GM18861 (cell line): ENCODE results near the gene LRMDA.

Experiments
- ATAC-seq: cut with Tn5 transposase; IDR thresholded peaks from one replicate; pipeline ENCODE4 v1.9.1; 2021; ENCODE audit not compliant: unreplicated experiment

Gene LRMDA

DNA sequence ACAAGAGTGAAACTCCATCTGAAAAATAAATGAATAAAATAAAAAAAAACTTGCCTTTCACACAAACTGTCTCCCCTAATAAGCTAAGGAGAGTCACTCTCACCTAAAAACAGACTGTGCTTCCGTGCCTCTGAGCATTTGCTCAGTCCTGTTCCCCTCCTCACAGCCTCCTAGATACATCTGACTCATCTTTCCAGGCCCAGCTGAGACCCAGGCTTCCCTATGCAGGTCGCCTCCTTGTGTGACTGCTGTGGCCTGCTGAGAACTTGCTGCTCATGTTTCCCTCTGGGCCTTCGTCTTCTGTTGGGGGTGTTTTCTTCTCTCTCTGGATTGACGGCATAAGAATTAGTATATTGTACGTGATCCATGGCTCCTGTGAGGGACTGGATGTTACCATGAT lies 777.7 kb downstream of the LRMDA start:
- ATAC-seq = no peak

DNA sequence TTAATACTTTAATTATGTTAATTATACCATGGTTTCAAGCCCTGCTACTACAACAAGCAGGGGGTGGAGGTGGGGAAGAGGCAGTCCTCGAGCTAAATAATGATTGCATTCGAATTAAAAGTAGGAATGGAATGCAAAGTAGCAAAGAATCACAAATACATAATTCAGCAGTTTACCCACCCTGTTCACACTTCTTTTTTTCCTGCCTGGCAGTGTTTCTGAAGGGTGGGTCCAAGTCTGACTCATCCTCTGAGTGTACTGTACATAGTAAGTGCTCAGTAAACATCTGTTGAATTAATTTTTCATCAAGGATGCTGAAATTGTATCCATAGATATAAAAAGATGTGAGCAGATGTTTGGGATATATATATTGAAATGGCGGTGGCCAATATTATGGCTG lies 778.8 kb downstream of the LRMDA start:
- ATAC-seq = no peak

DNA sequence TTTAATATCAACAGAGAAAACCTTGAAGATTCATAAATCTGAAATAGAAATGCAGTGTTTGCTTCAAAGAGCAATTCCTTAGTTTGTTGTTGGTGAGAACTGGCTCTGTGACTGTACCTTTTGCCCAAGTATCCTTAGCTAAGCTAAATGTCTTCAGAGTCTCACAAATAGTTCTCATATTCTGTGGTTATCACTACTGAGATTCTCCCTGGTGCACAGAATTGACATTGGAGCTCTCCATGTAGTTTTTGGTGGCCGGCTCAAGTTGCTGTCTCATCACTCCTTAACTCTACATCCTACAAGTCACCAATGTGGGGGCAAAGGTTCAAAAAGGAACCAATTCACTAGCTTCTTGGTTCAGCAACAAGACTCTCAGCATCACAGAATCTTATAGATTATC lies 780.3 kb downstream of the LRMDA start:
- no peak for ATAC-seq

DNA sequence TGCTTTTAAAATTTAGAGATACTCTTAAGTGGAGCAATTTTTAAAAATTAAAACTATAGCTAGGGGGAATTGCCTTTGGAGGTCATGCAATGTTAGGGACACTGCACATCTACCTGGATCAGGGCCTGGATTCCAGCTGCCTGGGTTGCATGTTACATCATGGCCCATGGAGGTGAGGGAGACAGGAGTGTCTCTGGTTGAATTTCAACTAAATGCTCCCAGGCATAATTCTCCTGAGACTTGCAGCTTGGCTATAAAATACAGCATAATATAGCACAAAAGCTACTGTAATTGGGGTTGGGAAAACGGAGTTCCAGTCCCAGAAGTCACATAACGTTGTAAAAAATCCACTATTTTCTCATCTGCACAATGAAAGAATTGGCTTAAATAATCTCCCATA lies 782.5 kb downstream of the LRMDA start:
- no peak for ATAC-seq

DNA sequence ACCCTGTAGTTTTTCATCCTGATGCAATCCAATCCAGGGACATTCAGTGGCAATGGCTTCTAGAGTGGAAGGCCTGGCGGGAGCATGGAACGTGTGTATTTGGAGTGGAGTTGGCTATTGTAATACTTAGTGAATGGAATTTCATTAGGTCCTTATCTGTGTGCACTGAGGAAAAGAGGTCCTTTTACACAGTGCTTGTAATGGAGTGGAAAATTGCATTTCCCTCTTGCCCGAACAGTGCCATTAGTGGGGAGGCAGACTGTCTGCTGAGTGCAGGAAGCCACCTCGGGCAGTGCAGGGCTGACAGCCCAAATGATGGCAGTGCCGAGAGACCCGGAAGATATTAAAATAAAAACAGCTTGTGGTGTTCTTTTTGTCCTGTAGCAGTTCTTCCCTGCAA lies 786.6 kb downstream of the LRMDA start:
- ATAC-seq = no peak

DNA sequence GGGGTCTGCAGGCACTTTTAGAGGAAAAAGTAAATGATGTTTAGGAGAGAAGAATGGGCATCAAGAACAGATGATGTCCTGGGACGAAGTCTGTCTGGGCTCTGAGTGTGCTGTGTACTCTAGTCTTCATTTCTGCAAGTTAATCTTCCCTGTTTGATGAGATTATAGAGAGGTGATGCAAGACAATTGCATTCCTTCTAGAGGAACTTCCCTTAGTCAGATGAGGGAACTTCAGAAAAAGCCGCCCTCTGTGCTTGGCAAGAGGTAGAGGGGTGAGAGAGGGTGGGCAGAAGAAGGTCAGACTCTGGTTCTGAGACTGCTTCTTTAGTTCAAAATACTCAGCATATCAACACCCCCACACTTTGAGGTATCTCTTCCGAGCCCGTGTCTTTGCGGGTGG lies 797.9 kb downstream of the LRMDA start:
- no peak for ATAC-seq

DNA sequence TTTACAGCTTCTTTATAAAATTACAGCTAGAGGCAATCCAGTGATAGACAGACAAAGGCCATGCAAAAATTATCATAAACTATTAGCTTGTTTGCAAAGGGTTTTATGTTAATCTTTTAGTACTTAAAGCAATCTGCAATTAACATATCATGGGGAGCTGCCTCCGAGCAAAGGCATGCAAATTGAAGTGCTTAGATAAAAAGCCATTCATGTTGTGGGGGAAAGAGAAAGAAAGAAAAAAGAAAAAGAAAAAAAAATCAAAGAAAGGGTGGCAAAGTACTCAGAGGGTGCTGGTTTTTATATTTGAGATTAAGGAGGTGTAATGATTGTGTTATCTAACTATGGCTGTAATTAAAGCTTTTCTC lies 799.5 kb downstream of the LRMDA start:
- no peak for ATAC-seq

DNA sequence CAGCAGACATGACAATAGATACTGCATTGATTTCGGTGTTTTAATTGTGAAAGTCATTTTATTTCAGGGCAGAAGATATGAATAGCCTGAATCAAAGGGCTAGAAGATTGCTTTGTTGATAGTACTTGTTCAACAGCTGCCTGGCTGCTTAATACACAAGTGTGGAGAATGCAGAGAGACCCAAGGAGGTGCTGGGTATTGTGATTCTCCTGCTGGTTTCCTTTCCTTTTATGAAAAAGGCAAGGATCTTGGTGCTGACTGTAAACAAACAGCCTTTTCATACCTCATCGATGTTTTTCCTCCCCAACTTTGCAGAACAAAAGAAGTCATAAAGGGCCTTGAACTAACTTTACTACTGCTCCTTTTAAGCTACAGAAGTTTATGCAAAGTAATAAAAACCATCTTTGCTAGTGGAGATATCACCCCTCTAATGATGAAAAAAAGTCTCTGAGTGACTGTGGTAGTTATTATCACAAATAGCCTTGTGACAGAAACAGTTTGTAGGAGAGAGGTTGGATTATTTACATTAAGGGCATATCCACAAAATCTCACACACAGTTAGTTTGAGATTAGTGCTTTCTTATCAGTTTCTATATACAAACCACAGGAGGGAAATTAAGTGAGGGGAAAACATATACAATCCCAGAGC lies 800.0 kb downstream of the LRMDA start:
- no peak for ATAC-seq

DNA sequence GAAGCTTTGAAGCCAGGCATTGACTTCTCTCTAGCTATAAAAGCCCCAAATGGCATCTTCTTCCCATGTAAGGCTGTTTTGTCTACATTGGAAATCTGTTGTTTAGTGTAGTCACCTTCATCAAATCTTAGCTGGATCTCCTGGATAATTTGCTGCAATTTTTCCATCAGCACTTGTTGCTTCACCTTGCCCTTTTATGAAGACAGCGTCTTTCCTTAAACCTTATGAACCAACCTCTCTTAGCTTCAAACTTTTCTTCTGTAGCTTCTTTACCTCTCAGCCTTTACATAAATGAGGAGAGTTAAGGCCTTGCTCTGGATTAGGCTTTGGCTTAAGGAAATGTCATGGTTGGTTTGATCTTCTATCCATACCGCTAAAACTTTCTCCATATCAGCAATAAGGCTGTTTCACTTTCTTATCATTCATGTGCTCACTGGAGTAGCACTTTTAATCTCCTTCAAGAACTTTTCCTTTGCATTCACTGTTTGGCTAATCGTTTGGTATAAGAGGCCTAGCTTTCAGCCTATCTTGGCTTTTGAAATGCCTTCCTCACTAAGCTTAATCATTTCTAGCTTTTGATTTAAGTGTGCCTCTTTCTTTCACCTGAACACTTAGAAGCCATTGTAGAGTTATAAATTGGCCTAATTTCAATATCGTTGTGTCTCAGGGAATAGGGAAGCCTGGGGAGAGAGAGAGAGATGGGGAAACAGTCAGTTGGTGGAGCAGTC lies 803.2 kb downstream of the LRMDA start:
- no peak for ATAC-seq

DNA sequence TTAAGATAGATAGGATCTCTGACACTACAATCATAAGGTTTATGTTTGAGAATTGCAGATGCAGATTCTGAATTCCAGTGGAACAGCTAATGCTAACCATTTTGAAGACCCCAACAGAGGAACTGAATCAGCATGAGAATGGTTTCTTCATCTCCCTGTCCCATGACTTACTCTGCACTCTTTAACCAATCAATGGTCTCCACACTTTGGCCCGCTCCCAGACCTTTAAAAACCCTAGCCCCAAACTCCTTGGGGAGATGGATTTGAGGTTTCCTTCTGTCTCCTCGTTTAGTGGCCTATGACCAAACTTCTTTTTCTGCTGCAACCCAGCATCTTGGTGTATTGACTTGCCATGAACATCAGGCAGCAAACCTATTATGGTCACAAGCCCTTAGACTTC lies 804.9 kb downstream of the LRMDA start:
- ATAC-seq = no peak

DNA sequence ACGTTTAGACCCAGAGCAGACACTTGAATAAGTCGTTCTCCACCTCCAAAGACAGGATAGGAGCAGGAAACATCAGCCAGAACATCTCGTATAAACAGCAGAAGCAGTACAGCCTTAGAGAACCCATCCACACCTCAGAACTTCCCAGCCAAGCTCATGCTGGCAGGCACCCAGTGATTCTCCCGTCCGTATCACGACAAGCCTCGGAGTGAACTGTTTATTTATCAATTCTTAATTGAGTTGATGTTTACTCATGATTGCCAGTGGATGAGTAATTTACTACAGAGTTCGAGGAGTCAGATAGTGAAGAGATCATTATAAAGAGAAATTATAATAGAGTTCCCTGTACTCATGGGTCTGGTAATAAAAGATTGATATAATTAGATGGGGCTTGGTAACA lies 811.5 kb downstream of the LRMDA start:
- ATAC-seq = no peak

DNA sequence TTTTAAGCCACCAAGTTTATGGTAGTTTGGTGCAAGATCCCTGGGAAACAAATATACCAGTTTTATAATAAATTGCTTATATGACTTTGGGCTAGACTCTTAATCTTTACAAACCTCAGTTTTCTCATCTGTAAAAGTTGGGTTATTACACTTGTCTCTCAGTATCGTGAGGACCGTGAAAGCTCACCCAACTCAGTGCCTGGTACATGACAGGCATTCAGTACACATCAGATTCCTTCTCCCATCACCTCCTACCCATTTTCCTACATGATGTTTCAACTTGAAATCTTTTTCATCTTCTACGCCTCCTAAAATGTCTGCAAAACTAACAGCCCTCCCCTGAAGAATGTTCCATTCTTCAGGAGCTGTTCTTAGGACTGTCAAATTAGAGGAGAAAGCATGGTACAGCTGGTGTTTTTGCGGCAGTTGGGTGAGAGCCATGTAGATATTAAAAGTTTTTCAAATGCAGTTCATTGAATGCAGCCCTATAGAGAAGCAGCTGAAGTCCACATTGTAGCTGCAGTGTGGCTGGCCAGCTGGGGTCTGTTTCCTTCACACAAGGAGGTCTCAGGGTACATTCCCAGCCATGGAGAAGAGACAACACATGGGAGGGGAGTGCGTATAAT lies 812.8 kb downstream of the LRMDA start:
- ATAC-seq = no peak

DNA sequence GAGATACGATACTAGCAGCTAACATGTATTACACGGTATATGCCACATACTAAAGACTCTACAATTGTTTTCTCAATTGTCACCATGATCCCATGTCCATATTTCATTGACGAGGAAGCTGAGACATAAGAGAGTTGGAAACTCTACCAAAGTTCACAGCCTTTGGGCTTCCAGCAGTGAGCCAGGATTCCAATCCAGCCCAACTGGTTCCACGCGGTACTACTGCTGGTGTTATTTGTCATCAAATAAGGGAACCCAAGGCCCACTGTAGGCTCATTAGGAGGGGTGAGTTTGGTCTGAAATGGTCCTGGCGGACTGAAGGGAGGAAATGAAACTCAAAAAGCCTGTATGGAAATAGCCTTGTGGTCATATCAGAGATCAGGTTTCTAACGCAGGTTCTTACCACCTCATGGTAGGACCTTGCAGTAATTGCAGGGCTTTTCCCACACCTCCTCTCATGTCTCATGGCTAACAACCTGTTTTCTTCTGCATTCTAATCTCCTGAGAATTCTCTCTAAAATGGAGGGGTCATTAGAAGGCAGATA lies 814.6 kb downstream of the LRMDA start:
- no peak for ATAC-seq

DNA sequence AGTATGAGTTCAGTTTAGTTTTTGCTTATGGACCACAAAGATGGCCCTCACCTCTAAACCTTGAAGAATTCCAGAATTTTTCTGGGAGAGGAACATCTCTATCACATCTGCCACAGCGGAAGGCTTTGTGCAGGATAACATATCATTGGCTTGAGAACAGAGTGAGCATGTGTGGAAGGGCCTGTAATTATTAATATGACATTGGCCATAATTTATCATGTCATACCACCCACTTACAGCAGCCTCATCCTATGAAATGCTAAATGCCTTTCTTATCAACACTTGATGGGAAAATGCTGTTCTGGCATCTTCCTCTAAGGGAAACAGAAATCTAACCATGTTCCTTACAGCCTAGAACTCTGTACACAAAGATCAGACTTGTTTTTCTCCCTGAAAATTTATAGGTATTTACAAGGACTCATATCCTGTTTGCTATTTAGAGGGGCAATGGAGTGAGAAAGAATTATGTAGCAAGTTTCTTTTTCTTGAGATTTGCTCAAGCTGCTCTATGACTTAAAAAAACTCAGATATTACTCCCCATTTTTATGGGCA lies 817.3 kb downstream of the LRMDA start:
- ATAC-seq = no peak

DNA sequence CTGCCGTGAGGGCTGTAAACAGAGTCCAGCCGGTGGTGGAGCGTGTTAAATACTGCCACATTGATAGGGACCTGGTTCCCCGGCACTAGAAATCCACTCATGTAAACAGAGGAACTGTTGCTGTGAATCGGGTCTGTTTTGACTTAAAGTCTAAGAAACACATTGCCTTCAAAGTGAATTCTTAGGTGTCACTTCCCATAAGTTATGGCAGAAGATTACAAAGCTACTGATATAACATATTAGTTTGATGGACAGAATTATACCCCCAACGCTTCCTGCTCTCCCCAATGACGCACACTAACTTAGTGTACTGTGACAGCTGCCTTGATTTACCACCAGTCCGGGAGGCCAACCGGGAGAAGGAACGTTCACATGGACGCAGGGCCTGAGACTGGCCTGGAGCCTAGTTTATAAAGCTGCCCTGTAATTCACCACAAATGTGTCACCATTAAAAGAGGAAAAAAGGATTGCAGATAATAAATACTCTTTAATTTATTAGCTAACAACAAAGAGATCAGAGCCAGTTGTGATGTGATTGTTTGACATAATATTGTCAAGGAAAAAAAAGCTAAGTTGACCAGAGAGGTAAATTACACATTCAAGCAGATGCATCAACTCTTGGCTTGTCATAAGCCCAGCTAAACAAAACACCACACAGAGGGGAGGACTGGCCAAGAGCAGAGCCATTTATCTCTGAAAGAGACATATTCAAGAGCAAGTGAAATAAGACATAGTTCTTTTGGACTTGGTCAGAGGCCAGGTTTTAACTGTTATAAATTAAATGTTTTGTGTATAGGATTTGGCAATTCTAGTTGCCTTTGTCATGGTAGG lies 820.6 kb downstream of the LRMDA start:
- no peak for ATAC-seq

DNA sequence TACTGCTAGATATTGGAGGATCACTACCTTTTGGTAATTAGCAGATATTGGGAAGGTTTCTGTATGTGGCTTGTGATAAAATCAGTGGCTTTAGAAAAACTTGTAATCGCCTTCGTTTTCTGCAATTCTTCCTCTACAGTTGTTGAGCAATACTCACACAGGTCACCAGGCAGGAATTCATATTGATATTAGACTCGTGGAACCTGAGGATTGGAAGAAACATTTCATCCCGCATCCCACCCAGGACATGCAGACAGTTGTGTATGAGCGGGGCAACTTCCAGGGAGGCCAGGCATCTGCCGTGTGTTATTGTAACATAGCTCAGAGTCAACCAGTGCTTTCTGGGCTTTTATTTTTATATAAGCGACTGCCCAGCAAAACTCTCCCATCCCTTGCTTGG lies 821.3 kb downstream of the LRMDA start:
- ATAC-seq = no peak

DNA sequence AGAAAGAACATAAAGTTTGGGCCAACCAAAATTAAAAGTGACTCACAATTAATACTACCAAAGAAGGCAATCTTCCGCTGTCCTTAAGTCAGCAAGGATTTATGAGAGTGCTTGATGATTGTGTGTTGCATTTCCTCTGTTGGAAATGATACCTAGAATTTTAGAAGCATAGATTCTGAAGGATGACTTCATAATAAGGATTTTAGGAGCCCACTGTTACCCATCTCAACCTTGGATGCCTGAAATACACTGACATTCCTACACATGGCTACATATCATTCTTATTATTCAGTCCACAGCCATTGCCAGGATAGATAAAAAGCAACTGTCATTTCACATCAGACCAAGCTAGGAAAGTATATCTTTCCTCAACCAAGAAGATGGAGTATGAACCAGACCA lies 823.8 kb downstream of the LRMDA start:
- ATAC-seq = no peak

DNA sequence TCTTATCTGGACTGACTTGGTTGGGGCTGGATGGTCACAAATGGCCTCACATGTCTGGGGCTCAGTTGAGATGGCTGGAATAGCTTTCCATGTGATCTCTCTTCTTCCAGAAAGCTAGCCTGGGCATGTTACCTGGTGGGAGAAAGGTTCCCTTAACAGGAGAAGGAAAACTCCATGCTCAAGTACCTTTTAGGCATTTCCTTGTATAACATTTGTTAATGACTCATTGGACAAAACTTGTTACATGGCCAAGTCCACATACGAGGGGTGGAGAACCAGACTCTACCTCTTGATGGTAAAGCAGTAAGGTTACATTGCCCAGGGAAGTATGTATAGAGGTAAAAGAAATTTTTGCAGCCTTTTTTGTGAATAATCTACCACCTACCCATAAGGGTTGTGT lies 826.4 kb downstream of the LRMDA start:
- no peak for ATAC-seq

DNA sequence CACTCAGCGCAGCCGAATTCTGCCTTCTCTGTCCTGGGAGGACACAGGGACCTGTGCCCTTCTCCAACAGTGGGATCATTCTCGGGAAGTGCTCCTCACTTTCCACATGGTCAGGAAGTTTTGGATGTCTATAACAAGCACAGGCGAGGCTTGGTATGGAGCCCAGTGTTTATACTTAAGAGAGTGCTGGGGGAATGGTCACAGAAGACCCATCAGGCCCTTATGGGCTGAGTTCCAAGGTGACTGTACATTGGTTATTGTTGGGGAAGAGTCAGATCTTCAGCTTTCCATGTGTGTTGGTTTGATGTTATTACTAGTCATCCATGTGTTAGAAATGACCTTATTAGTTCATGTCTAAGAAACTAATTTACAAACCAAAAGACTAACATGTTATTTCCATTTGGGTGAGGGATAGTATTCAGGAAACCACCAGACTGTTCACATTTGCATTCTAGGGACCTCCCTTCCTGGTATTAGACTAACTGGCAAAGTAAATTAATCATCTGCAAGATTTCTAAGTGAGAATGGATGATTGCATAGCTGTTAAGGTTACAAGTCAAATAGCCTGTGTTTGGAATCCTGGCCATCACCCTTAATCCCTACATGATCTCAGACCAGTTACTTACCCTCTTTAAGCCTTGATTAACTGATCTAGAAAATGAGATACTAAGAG lies 834.2 kb downstream of the LRMDA start:
- no peak for ATAC-seq

DNA sequence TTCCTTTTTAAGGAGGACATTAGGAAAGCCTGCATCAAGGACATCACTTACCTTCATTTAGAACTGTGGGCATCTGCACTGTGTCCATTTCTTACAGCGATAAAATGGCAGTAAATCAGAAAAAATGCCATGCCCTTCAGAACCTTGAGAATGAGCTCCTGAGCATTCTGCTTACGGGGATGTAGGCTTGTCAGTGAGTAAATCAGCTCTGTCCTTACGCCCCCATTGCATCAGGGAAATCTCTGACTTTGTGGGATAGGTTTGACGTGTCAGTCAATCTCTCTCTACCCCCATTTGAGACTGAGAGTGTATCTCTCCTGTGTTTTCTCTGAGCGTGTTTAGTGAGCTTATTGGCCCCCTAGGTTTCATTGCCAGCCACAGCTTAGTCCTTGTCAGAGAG lies 837.1 kb downstream of the LRMDA start:
- ATAC-seq = no peak

DNA sequence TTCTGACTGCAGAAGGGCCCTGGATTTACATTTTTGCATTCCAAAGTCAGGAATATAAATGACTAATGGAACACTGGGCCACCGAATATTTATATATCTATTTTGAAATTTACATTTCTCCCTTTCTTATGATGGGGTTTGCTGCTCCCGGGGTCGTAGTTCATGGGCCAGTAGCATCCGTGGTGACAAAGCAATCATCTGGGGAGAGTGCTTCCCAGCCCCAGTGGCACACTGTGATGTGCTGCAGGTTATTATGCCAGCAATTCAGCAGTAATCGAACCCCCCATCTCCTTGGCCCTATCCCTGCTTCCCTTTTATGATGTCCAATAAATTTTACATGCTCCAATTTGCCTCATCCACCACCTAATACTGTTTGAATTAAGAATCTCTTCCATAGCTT lies 837.5 kb downstream of the LRMDA start:
- no peak for ATAC-seq
